ENCODE data around the gene DTWD2.

GRCh38 chr5:118921866-118922265 is 66.5 kb downstream of the DTWD2 start:
- TF ChIP-seq POLR2A (IDR thresholded peaks at IDR 0.05), result no peak
- no peak for TF ChIP-seq CTCF (IDR thresholded peaks at IDR 0.05)

Measured in vagina (tissue), 2 donors.